H1 (cell line): ENCODE data around the gene PRKN. TPM values are rescaled to one million over a fixed set of nuclear protein-coding genes. Genes with fewer than 3 reads are reported as not detected.

Source experiments
- CBX5 ChIP-seq: fragments of 300-800, 300-1000 bp; sonication (generic); IDR thresholded peaks from 2 replicates; pipeline ENCODE4 v1.7.1; 2016; ENCODE audit warnings: antibody characterized with exemption, low read length, low read depth
- RXRA ChIP-seq: IDR thresholded peaks from 2 replicates; pipeline ENCODE4 v1.6.1; 2011; ENCODE audit warnings: low read depth, mild to moderate bottlenecking, low read length, moderate library complexity; ENCODE audit not compliant: insufficient read depth
- SUZ12 ChIP-seq: fragments of 200-600 bp; sonication (generic); IDR thresholded peaks from 2 replicates; pipeline ENCODE4 v1.6.1; 2012; ENCODE audit warnings: mild to moderate bottlenecking, inconsistent platforms, low read length, moderate library complexity, mixed read lengths
- polyA plus RNA-seq, 7 experiments: library from polyadenylated mRNA; depleted of rRNA in 3 of 7; stranded (reverse) in 5 of 7; unstranded in 2 of 7; fragments of >200 nt in 5 of 7; fragments of 200-250 nt in 2 of 7; gene quantifications; 1 replicate in 5 of 7; 2 replicates in 1 of 7; 4 replicates in 1 of 7; pipeline versions ENCODE4 v1.2.1 to v1.2.3, GENCODE V29; 2011 to 2013; ENCODE audit warnings: missing spikeins in 2 of 7, mixed read lengths in 2 of 7
- total RNA-seq: library from RNA; stranded (reverse); fragmentation: NEBNext Ultra II Directional; extraction: Animal tissue kit (Norgen Biotek cat#: 25700); gene quantifications from 2 replicates; pipeline ENCODE4 v1.2.1, GENCODE V29; 2021

The PRKN gene
- total and polyA plus RNA-seq, 2 of the 8 experiments (the other 6 are each of a cell fraction or from before 2014, with no cell fraction given): 0.13 to 0.29 TPM

DNA sequence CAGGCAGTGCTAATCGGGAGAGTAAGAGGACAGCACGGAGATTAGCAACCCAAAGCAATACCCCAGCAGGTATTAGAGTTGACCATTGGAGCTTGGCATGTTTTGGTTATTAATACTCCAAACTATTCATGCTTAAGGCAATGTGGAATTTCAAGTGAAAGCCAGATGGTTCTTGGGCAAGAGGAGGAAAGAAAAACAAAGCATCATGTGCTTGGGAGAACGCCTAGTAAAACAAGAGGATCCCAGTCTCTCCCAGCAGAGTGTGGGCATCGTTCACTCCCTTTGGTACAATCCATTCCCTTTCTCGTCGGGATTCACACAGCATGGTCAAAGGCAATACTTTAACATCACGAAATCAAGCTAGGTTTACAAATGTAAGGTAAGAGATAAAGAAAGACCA lies 349.8 kb downstream of the PRKN start (continued):
- no peak for TF ChIP-seq SUZ12
- TF ChIP-seq RXRA: no peak
- no peak for TF ChIP-seq CBX5
